K562 (cell line): Measurements from ENCODE around the gene DYNLT2. TPM values are rescaled to one million over a fixed set of nuclear protein-coding genes. Genes with fewer than 3 reads are reported as not detected.

ENCODE experiments used
- ETV5 ChIP-seq: sonication (generic); formaldehyde crosslinking; IDR thresholded peaks from 2 replicates; pipeline ENCODE4 v1.4.0; 2020; ENCODE audit warnings: low read depth, mild to moderate bottlenecking, missing genetic modification reagents
- FOS ChIP-seq: IDR thresholded peaks from 3 replicates; pipeline ENCODE4 v1.6.1; 2011; ENCODE audit not compliant: insufficient read length; ENCODE audit errors: extremely low read depth
- YBX1 ChIP-seq: fragments of 450-650 bp; IDR thresholded peaks from 2 replicates; pipeline ENCODE4 v1.7.1; 2016; ENCODE audit warnings: mild to moderate bottlenecking
- ZNF124 ChIP-seq: sonication (generic); formaldehyde crosslinking; IDR thresholded peaks from 2 replicates; pipeline ENCODE4 v1.8.1; 2022; ENCODE audit warnings: missing genetic modification reagents
- polyA plus RNA-seq, 8 experiments: library from polyadenylated mRNA; depleted of rRNA in 4 of 8; stranded (reverse) in 5 of 8; unstranded in 3 of 8; fragments of >200 nt; fragmentation: Nextera tagmentation in 2 of 8; fragmentation: Illumina TruSeq in 1 of 8; extraction: Ambion mirVana in 2 of 8; extraction: Trizol in 1 of 8; gene quantifications; 2 replicates each; pipeline versions ENCODE4 v1.2.1 to v1.2.3, GENCODE V29; 2011 to 2014; ENCODE audit warnings: inconsistent platforms in 1 of 8, missing spikeins in 1 of 8
- total RNA-seq, 7 experiments: library from RNA; depleted of rRNA in 6 of 7; stranded (reverse); fragments of >200 nt in 6 of 7; fragmentation: Illumina TruSeq in 2 of 7; extraction: Trizol in 2 of 7; gene quantifications; 2 replicates each; pipeline versions ENCODE4 v1.2.1 to v1.2.3, GENCODE V29; 2011 to 2021; ENCODE audit warnings: low replicate concordance in 1 of 7
- TF ChIP-seq, protein P1 (sequence below): fragments of 250-450 bp; sonication (Bioruptor Pico); IDR thresholded peaks from 2 replicates; pipeline ENCODE4 v1.9.0; 2021; ENCODE audit warnings: mild to moderate bottlenecking, inconsistent platforms
- TF ChIP-seq, protein P2 (sequence below): sonication (generic); formaldehyde crosslinking; IDR thresholded peaks from 2 replicates; pipeline ENCODE4 v1.8.1; 2023; ENCODE audit warnings: mild to moderate bottlenecking, missing genetic modification reagents, moderate library complexity
- TF ChIP-seq, protein P3 (sequence below): fragments of 250-450 bp; sonication (Bioruptor Pico); IDR thresholded peaks from 2 replicates; pipeline ENCODE4 v1.8.0; 2021; ENCODE audit warnings: borderline replicate concordance, mild to moderate bottlenecking, moderate library complexity; ENCODE audit not compliant: poor library complexity, severe bottlenecking
- TF ChIP-seq, protein P4 (sequence below): sonication (generic); formaldehyde crosslinking; IDR thresholded peaks from 2 replicates; pipeline ENCODE4 v1.8.1; 2022; ENCODE audit warnings: missing genetic modification reagents
- TF ChIP-seq, protein P5 (sequence below): fragments of 450-650 bp; IDR thresholded peaks from 2 replicates; pipeline ENCODE4 v1.6.1; 2016; ENCODE audit warnings: mild to moderate bottlenecking, moderate library complexity

Gene DYNLT2
- total and polyA plus RNA-seq, 9 of the 15 experiments (the other 6 are each of a cell fraction or from before 2014, with no cell fraction given): 2.0 to 12.8 (median 6.3) TPM

DNA sequence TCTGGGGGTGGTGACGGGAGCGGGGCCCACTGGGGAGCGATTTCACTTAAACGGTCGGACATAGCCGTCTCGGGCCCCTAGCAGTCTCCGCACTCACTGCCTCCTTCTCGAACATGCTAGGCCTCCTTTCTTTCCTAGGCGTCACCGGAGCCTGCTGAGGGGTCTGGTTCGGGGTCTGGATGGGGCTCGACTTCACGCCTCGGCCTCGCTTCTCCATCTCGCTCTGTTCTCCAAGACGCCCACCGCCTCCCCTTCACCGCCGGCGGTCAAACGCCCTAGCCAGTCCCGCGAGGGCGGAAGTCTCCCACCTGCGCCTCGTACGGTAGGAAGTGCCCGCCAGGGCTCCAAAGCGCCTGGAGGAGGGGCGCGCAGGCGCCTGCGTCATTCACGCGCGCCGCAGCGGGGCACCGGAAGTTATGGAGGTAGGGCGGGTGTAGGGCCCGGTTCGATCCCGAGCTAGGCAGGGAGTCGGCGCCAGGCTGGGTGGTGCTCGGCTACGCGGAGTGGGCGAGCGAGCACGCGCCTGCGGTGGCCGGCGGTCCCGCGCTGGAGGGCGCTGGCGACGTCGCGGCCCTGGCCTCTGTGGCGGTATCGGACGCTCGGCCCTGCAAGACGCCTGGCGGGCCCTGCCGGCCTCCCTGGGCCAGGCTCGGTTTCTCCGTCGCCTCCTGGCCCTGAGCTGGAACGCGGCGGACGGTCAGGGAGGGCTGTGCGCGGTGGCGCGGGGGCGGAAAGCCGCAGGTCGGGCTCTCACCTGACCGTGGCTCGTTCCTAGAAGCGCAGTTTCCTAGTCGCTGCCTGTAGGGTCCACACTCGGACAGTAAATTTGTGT lies at the start of gene DYNLT2, which contains the start of gene ERMARD (continued):
- TF ChIP-seq, protein P1, sequence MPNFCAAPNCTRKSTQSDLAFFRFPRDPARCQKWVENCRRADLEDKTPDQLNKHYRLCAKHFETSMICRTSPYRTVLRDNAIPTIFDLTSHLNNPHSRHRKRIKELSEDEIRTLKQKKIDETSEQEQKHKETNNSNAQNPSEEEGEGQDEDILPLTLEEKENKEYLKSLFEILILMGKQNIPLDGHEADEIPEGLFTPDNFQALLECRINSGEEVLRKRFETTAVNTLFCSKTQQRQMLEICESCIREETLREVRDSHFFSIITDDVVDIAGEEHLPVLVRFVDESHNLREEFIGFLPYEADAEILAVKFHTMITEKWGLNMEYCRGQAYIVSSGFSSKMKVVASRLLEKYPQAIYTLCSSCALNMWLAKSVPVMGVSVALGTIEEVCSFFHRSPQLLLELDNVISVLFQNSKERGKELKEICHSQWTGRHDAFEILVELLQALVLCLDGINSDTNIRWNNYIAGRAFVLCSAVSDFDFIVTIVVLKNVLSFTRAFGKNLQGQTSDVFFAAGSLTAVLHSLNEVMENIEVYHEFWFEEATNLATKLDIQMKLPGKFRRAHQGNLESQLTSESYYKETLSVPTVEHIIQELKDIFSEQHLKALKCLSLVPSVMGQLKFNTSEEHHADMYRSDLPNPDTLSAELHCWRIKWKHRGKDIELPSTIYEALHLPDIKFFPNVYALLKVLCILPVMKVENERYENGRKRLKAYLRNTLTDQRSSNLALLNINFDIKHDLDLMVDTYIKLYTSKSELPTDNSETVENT (CRISPR knock-in tag): peak; percentile 76
- TF ChIP-seq, protein P2, sequence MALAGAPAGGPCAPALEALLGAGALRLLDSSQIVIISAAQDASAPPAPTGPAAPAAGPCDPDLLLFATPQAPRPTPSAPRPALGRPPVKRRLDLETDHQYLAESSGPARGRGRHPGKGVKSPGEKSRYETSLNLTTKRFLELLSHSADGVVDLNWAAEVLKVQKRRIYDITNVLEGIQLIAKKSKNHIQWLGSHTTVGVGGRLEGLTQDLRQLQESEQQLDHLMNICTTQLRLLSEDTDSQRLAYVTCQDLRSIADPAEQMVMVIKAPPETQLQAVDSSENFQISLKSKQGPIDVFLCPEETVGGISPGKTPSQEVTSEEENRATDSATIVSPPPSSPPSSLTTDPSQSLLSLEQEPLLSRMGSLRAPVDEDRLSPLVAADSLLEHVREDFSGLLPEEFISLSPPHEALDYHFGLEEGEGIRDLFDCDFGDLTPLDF (CRISPR knock-in tag): no peak; the same call in 1 of the 2 replicates
- TF ChIP-seq FOS: no peak
- TF ChIP-seq ZNF124 (CRISPR knock-in tag): no peak
- peak; percentile 99 for TF ChIP-seq ETV5 (CRISPR knock-in tag)
- TF ChIP-seq, protein P3, sequence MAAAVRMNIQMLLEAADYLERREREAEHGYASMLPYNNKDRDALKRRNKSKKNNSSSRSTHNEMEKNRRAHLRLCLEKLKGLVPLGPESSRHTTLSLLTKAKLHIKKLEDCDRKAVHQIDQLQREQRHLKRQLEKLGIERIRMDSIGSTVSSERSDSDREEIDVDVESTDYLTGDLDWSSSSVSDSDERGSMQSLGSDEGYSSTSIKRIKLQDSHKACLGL: no peak
- TF ChIP-seq, protein P4, sequence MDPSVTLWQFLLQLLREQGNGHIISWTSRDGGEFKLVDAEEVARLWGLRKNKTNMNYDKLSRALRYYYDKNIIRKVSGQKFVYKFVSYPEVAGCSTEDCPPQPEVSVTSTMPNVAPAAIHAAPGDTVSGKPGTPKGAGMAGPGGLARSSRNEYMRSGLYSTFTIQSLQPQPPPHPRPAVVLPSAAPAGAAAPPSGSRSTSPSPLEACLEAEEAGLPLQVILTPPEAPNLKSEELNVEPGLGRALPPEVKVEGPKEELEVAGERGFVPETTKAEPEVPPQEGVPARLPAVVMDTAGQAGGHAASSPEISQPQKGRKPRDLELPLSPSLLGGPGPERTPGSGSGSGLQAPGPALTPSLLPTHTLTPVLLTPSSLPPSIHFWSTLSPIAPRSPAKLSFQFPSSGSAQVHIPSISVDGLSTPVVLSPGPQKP (CRISPR knock-in tag): peak; percentile 97
- TF ChIP-seq, protein P5, sequence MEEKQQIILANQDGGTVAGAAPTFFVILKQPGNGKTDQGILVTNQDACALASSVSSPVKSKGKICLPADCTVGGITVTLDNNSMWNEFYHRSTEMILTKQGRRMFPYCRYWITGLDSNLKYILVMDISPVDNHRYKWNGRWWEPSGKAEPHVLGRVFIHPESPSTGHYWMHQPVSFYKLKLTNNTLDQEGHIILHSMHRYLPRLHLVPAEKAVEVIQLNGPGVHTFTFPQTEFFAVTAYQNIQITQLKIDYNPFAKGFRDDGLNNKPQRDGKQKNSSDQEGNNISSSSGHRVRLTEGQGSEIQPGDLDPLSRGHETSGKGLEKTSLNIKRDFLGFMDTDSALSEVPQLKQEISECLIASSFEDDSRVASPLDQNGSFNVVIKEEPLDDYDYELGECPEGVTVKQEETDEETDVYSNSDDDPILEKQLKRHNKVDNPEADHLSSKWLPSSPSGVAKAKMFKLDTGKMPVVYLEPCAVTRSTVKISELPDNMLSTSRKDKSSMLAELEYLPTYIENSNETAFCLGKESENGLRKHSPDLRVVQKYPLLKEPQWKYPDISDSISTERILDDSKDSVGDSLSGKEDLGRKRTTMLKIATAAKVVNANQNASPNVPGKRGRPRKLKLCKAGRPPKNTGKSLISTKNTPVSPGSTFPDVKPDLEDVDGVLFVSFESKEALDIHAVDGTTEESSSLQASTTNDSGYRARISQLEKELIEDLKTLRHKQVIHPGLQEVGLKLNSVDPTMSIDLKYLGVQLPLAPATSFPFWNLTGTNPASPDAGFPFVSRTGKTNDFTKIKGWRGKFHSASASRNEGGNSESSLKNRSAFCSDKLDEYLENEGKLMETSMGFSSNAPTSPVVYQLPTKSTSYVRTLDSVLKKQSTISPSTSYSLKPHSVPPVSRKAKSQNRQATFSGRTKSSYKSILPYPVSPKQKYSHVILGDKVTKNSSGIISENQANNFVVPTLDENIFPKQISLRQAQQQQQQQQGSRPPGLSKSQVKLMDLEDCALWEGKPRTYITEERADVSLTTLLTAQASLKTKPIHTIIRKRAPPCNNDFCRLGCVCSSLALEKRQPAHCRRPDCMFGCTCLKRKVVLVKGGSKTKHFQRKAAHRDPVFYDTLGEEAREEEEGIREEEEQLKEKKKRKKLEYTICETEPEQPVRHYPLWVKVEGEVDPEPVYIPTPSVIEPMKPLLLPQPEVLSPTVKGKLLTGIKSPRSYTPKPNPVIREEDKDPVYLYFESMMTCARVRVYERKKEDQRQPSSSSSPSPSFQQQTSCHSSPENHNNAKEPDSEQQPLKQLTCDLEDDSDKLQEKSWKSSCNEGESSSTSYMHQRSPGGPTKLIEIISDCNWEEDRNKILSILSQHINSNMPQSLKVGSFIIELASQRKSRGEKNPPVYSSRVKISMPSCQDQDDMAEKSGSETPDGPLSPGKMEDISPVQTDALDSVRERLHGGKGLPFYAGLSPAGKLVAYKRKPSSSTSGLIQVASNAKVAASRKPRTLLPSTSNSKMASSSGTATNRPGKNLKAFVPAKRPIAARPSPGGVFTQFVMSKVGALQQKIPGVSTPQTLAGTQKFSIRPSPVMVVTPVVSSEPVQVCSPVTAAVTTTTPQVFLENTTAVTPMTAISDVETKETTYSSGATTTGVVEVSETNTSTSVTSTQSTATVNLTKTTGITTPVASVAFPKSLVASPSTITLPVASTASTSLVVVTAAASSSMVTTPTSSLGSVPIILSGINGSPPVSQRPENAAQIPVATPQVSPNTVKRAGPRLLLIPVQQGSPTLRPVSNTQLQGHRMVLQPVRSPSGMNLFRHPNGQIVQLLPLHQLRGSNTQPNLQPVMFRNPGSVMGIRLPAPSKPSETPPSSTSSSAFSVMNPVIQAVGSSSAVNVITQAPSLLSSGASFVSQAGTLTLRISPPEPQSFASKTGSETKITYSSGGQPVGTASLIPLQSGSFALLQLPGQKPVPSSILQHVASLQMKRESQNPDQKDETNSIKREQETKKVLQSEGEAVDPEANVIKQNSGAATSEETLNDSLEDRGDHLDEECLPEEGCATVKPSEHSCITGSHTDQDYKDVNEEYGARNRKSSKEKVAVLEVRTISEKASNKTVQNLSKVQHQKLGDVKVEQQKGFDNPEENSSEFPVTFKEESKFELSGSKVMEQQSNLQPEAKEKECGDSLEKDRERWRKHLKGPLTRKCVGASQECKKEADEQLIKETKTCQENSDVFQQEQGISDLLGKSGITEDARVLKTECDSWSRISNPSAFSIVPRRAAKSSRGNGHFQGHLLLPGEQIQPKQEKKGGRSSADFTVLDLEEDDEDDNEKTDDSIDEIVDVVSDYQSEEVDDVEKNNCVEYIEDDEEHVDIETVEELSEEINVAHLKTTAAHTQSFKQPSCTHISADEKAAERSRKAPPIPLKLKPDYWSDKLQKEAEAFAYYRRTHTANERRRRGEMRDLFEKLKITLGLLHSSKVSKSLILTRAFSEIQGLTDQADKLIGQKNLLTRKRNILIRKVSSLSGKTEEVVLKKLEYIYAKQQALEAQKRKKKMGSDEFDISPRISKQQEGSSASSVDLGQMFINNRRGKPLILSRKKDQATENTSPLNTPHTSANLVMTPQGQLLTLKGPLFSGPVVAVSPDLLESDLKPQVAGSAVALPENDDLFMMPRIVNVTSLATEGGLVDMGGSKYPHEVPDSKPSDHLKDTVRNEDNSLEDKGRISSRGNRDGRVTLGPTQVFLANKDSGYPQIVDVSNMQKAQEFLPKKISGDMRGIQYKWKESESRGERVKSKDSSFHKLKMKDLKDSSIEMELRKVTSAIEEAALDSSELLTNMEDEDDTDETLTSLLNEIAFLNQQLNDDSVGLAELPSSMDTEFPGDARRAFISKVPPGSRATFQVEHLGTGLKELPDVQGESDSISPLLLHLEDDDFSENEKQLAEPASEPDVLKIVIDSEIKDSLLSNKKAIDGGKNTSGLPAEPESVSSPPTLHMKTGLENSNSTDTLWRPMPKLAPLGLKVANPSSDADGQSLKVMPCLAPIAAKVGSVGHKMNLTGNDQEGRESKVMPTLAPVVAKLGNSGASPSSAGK: peak; percentile 81
- no peak for TF ChIP-seq YBX1
